Right lobe of liver (tissue), 6 donors: ENCODE data around the gene CD320. TPM values are rescaled to one million over a fixed set of nuclear protein-coding genes. Genes with fewer than 3 reads are reported as not detected.

Experiments used
- ATAC-seq, 4 donors: fragments of 200-7000 bp; cut with Tn5 transposase; one replicate each; pipeline ENCODE4 v1.9.1; 2020; ENCODE audit warnings: mild to moderate bottlenecking in 4 of 4, moderate library complexity in 4 of 4
- DNase-seq, 3 donors: peaks; one replicate each; pipeline ENCODE4 v3.0.0-alpha.2; 2020
- H3K27ac ChIP-seq, 3 donors: fragments of 200-600 bp; one replicate each; pipeline ENCODE4 v1.8.0; 2022
- H3K27me3 ChIP-seq, 2 donors: fragments of 200-600 bp; one replicate each; pipeline ENCODE4 v1.8.0; 2022
- H3K36me3 ChIP-seq, 4 donors: fragments of 200-600 bp; sonication (generic) in 1 of 4; one replicate each; pipeline versions ENCODE4 v1.5.1 to v1.8.0; 2017 to 2022; ENCODE audit warnings: control low read depth in 1 of 4
- H3K4me1 ChIP-seq, 4 donors: fragments of 200-600 bp; sonication (generic) in 1 of 4; one replicate each; pipeline versions ENCODE4 v1.5.1 to v1.8.0; 2017 to 2022; ENCODE audit warnings: control low read depth in 1 of 4
- H3K4me3 ChIP-seq, 3 donors: fragments of 200-600 bp; one replicate each; pipeline ENCODE4 v1.8.0; 2022
- H3K9me3 ChIP-seq, 4 donors: fragments of 200-600 bp; sonication (generic) in 1 of 4; one replicate each; pipeline versions ENCODE4 v1.5.1 to v1.8.0; 2017 to 2022; ENCODE audit warnings: control low read depth in 1 of 4
- CTCF ChIP-seq, 4 donors: fragments of 200-600 bp in 3 of 4; fragments of 450-650 bp in 1 of 4; IDR thresholded peaks; one replicate each; pipeline versions ENCODE4 v1.5.1 to v1.8.0; 2016 to 2022; ENCODE audit warnings: antibody characterized with exemption in 4 of 4, mild to moderate bottlenecking in 2 of 4
- POLR2A ChIP-seq: fragments of 450-650 bp; IDR thresholded peaks from one replicate; pipeline ENCODE4 v1.6.1; 2017; ENCODE audit warnings: antibody characterized with exemption, mild to moderate bottlenecking
- WGBS: methylation state at CpG from one replicate; pipeline ENCODE4 v1.1.6; 2018; ENCODE audit warnings: low coverage, low lambda C conversion rate; ENCODE audit not compliant: insufficient coverage; ENCODE audit errors: missing lambda C conversion rate; 5-methylcytosine and 5-hydroxymethylcytosine counted together
- intact Hi-C, 2 donors: fragments of 100-400 bp; cut with DNase I; formaldehyde crosslinking; loops; one replicate each; pipeline versions ENCODE4 v1.11.2 to v1.14.1; 2022
- total RNA-seq, 6 experiments: library from RNA; depleted of rRNA in 2 of 6; stranded (reverse); fragments of >200 nt in 2 of 6; fragmentation: NEBNext Ultra II Directional in 3 of 6; extraction: Animal tissue kit (Norgen Biotek cat#: 25700) in 3 of 6; gene quantifications; one replicate each; pipeline versions ENCODE4 v1.1.0 to v1.2.4, GENCODE V29; 2016 to 2023
- donor health status: DM: no; HTN: yes; CAD: no.
- donor health status: DM: no; HTN: no; CAD: no.
- donor health status: DM: no; HTN: no; CAD: no.
- donor health status: DM: no; HTN: yes; CAD: no.
- donor health status: DM: no; HTN: yes; CAD: no.

CD320 gene
- total RNA-seq, 6 experiments from 2014 or later: 8.8 to 43.2 (median 11.5) TPM

GRCh38 chr19:8336660-8337059 is 28.5 kb upstream of the CD320 start:
- Histone ChIP-seq H3K27me3 (peaks cover 0 to 18% of the 10 kb centered on the region in 2 donors), H3K27ac (no peak overlapping the region), H3K36me3 (no peaks in the 10 kb centered on the region), H3K4me1 (peaks cover 0 to 5% (median 2%) of the 10 kb centered on the region in 4 donors), H3K9me3 (no peaks in the 10 kb centered on the region), H3K4me3 (no peak overlapping the region)
- no peak for ATAC-seq
- TF ChIP-seq POLR2A: no peak
- intact Hi-C loops: no loop called here
- no peak for DNase-seq
- 43% methylated on average over 6 of the region's 8 CpGs for WGBS

DNA sequence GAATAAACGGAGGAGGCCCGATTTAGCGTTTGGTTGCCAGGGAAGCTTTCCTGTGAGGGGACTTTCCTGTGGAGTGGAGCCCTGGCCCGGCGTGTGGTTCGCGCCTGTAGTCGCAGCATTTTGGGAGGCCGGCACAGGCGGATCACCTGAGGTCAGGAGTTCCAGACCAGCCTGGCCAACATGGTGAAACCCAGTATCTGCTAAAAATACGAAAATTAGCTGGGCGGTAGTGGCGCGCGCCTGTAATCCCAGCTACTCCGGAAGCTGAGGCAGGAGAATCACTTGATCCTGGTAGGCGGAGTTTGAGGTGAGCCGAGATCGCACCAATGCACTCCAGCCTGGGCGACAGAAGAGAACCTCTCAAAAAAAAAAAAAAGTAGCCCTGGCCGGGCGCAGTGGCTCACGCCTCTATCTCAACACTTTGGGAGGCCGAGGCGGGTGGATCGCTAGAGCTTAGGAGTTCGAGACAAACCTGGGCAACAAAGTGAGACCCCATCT is 28.0 kb upstream of the CD320 start:
- H3K27me3 ChIP-seq: peaks cover 0 to 18% of the 10 kb centered on the region in 2 donors
- no peak overlapping the region for H3K4me3 ChIP-seq
- no peak for DNase-seq
- no peak for ATAC-seq
- intact Hi-C loops: no loop called here
- WGBS: 48% methylated on average over 26 of the region's 27 CpGs
- H3K36me3 ChIP-seq: no peaks in the 10 kb centered on the region
- H3K27ac ChIP-seq: no peak overlapping the region
- no peaks in the 10 kb centered on the region for H3K9me3 ChIP-seq
- peaks cover 0 to 5% (median 2%) of the 10 kb centered on the region in 4 donors for H3K4me1 ChIP-seq
- TF ChIP-seq CTCF (IDR thresholded peaks at IDR 0.05): no peak
- TF ChIP-seq POLR2A: no peak

- H3K9me3 ChIP-seq: no peaks in the 10 kb centered on the region
- no peak for DNase-seq
- WGBS: 4% methylated on average over 10 of the region's 79 CpGs
- no peak overlapping the region for H3K27ac ChIP-seq
- ATAC-seq: no peak
- H3K4me3 ChIP-seq: peak overlapping the region in 1 of 3 donors; percentile 33
- peaks cover 0 to 18% of the 10 kb centered on the region in 2 donors for H3K27me3 ChIP-seq
- H3K4me1 ChIP-seq: peaks cover 0 to 5% (median 2%) of the 10 kb centered on the region in 4 donors
- TF ChIP-seq POLR2A (no peak), CTCF (IDR thresholded peaks at IDR 0.05) (no peak)
- intact Hi-C loops: no loop called here
- no peaks in the 10 kb centered on the region for H3K36me3 ChIP-seq
Observed at GRCh38 chr19:8335343-8336071, 27.3 kb upstream of the CD320 start.

- ATAC-seq (peak; percentile 65 to 82 (median 72)), DNase-seq (peak; percentile 55 to 64 (median 57))
- Histone ChIP-seq H3K4me1 (peaks cover 0 to 5% (median 2%) of the 10 kb centered on the region in 4 donors), H3K4me3 (peak overlapping the region in 2 of 3 donors; percentile 23 to 33), H3K27me3 (peaks cover 0 to 18% of the 10 kb centered on the region in 2 donors), H3K36me3 (no peaks in the 10 kb centered on the region), H3K9me3 (no peaks in the 10 kb centered on the region), H3K27ac (no peak overlapping the region)
- 33% methylated on average over 16 of the region's 117 CpGs for WGBS
- intact Hi-C loops: no loop called here
- no peak for TF ChIP-seq CTCF (IDR thresholded peaks at IDR 0.05)
- no peak for TF ChIP-seq POLR2A
Observed at GRCh38 chr19:8334458-8335342, 26.5 kb upstream of the CD320 start.
